ENCODE data around the gene CDYL2.

The CDYL2 gene

GRCh38 chr16:80704751-80705505, 99.5 kb downstream of the CDYL2 start:
- no peak for DNase-seq

GRCh38 chr16:80703131-80704071, 101.0 kb downstream of the CDYL2 start:
- DNase-seq, result no peak

GRCh38 chr16:80702696-80703095, 101.7 kb downstream of the CDYL2 start:
- no peak for DNase-seq

GRCh38 chr16:80700558-80700957, 103.8 kb downstream of the CDYL2 start:
- DNase-seq, result no peak

- DNase-seq, result no peak
Observed at GRCh38 chr16:80695020-80695419, 109.4 kb downstream of the CDYL2 start.

- DNase-seq, result no peak
Observed at GRCh38 chr16:80693553-80693952, 110.8 kb downstream of the CDYL2 start.

- no peak for DNase-seq
Observed at GRCh38 chr16:80692270-80692669, 112.1 kb downstream of the CDYL2 start.

- peak; percentile 47 for DNase-seq
Observed at GRCh38 chr16:80691111-80691741, 113.2 kb downstream of the CDYL2 start.

- DNase-seq, result no peak
Observed at GRCh38 chr16:80689487-80689886, 114.9 kb downstream of the CDYL2 start.

GRCh38 chr16:80687606-80688005, 116.8 kb downstream of the CDYL2 start:
- peak; percentile 4 for DNase-seq

GRCh38 chr16:80684906-80685305, 119.5 kb downstream of the CDYL2 start:
- no peak for DNase-seq

GRCh38 chr16:80684136-80684765, 120.1 kb downstream of the CDYL2 start:
- DNase-seq, result no peak

- no peak for DNase-seq
Observed at GRCh38 chr16:80683646-80684045, 120.8 kb downstream of the CDYL2 start.

- DNase-seq, result peak; percentile 80
Observed at GRCh38 chr16:80682421-80683070, 121.9 kb downstream of the CDYL2 start.

- DNase-seq, result no peak
Observed at GRCh38 chr16:80681436-80681835, 123.0 kb downstream of the CDYL2 start.

- no peak for DNase-seq
Observed at GRCh38 chr16:80680839-80681238, 123.6 kb downstream of the CDYL2 start.

- no peak for DNase-seq
Observed at GRCh38 chr16:80680046-80680445, 124.4 kb downstream of the CDYL2 start.

- no peak for DNase-seq
Observed at GRCh38 chr16:80674884-80675283, 129.5 kb downstream of the CDYL2 start.

GRCh38 chr16:80672379-80672778, 132.0 kb downstream of the CDYL2 start:
- DNase-seq, result no peak

- DNase-seq, result no peak
Observed at GRCh38 chr16:80671281-80671849, 133.0 kb downstream of the CDYL2 start.

- DNase-seq, result no peak
Observed at GRCh38 chr16:80670170-80670865, 134.1 kb downstream of the CDYL2 start.
